Smooth muscle cell of the coronary artery (primary cell): ENCODE data around the gene CROCC. TPM values are rescaled to one million over a fixed set of nuclear protein-coding genes. Genes with fewer than 3 reads are reported as not detected.

Experiments used
- total RNA-seq: library from RNA; depleted of rRNA; stranded (reverse); fragments of >200 nt; gene quantifications from 2 replicates; pipeline ENCODE4 v1.2.3, GENCODE V29; 2014; ENCODE audit warnings: low replicate concordance

Gene CROCC, protein sequence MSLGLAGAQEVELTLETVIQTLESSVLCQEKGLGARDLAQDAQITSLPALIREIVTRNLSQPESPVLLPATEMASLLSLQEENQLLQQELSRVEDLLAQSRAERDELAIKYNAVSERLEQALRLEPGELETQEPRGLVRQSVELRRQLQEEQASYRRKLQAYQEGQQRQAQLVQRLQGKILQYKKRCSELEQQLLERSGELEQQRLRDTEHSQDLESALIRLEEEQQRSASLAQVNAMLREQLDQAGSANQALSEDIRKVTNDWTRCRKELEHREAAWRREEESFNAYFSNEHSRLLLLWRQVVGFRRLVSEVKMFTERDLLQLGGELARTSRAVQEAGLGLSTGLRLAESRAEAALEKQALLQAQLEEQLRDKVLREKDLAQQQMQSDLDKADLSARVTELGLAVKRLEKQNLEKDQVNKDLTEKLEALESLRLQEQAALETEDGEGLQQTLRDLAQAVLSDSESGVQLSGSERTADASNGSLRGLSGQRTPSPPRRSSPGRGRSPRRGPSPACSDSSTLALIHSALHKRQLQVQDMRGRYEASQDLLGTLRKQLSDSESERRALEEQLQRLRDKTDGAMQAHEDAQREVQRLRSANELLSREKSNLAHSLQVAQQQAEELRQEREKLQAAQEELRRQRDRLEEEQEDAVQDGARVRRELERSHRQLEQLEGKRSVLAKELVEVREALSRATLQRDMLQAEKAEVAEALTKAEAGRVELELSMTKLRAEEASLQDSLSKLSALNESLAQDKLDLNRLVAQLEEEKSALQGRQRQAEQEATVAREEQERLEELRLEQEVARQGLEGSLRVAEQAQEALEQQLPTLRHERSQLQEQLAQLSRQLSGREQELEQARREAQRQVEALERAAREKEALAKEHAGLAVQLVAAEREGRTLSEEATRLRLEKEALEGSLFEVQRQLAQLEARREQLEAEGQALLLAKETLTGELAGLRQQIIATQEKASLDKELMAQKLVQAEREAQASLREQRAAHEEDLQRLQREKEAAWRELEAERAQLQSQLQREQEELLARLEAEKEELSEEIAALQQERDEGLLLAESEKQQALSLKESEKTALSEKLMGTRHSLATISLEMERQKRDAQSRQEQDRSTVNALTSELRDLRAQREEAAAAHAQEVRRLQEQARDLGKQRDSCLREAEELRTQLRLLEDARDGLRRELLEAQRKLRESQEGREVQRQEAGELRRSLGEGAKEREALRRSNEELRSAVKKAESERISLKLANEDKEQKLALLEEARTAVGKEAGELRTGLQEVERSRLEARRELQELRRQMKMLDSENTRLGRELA (N-terminal part only)
- 18.5 and 18.9 TPM in 2 replicates for total RNA-seq

DNA sequence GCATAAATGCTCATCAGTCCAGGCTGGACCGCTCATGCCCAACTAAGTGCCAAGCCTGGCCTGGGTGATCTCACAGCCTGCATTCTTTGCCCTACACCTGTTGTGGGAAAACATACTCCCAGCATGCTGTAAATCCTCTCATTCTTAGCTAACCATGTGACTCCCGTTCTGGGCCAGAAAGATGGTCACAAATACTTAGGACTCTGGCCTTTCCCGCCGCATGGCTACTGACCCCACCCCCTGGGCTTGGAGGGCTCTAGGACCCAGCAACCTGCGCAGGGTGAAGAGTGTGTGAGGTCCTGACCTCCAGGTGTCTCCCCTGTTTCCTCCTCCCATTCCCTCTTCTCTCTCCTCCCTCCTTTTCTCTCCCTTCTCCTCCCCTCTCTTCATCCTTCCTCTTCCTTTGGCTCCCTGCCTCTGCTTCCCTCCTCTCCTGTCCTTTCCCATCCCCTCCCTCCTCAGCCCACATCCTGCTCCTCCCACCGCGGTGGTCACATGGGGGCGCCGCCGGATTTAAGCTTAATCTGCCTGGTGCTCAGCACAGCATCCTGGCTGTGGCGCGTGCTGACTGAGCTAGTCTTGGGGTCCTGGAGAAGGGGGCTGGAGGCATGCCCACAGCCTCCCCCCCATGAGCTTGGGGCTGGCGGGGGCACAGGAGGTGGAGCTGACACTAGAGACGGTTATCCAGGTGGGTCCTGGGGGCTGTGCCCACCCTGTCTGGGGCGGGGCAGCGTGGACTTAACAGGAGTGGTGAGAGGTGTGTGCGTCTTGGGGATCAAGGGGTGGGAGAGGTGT lies at the start of gene CROCC:
CROCC (plus strand) TSS at position 541 of the 795 bp plus-strand sequence; CDS start at position 629, 88 bp downstream.

DNA sequence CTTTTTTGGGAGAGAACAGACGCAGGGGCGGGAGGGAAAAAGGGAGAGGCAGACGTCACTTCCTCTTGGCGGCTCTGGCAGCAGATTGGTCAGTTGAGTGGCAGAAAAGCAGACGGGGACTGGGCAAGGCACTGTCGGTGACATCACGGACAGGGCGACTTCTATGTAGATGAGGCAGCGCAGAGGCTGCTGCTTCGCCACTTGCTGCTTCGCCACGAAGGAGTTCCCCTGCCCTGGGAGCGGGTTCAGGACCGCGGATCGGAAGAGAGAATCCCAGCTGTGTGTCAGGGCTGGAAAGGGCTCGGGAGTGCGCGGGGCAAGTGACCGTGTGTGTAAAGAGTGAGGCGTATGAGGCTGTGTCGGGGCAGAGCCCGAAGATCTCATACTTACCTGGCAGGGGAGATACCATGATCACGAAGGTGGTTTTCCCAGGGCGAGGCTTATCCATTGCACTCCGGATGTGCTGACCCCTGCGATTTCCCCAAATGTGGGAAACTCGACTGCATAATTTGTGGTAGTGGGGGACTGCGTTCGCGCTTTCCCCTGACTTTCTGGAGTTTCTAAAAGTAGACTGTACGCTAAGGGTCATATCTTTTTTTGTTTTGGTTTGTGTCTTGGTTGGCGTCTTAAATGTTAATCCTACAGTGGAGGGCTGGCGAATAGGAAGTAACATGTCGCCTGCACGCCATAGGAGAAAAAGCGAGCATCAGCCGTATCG lies 26.0 kb upstream of the CROCC start, which contains the start of gene RNU1-2:
RNU1-2 (plus strand) TSS at position 383 of the 718 bp plus-strand sequence.

DNA sequence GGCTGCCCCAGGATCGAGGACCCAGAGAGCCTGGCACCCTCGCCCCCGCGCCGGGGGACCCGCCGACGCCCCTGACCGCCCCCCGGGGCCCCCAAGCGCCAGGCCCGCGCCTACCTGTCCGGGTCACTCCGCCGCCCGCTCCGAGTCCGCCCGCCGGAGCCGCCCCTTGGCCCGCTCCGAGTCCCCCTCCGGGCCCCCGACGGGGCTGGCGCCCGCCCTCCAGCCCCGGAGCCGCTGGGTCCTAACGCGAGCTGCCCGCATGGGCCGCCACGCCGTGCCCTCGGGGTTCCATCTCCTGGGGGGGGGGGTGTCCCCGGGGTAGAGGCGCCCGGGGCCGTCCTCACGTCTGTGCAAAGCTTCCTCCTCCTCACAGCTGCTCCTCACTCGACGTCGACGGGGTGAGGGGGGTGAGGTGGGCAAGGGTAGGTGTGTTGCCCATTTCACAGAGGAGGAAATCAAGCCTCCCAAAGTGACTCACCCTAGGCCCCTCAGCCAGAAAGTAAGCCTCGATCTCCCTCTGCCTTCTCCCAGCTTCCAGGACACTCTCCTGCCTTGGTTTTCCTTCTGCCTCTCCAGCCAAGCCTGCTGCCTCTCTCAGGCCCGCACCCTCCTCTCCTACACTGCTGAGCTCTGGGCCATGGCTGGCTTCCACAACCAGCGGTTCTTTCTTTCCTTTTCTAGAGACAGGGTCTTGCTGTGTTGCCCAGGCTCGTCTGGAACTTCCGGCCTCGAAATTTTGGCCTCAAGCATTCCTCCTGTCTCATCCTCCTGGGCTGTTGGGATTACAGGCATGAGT lies 58.9 kb downstream of the CROCC start, which contains the start of gene MFAP2:
MFAP2 (minus strand) TSS at position 148 of the 796 bp plus-strand sequence. CDS start 2,347 bp downstream, outside the sequence.

DNA sequence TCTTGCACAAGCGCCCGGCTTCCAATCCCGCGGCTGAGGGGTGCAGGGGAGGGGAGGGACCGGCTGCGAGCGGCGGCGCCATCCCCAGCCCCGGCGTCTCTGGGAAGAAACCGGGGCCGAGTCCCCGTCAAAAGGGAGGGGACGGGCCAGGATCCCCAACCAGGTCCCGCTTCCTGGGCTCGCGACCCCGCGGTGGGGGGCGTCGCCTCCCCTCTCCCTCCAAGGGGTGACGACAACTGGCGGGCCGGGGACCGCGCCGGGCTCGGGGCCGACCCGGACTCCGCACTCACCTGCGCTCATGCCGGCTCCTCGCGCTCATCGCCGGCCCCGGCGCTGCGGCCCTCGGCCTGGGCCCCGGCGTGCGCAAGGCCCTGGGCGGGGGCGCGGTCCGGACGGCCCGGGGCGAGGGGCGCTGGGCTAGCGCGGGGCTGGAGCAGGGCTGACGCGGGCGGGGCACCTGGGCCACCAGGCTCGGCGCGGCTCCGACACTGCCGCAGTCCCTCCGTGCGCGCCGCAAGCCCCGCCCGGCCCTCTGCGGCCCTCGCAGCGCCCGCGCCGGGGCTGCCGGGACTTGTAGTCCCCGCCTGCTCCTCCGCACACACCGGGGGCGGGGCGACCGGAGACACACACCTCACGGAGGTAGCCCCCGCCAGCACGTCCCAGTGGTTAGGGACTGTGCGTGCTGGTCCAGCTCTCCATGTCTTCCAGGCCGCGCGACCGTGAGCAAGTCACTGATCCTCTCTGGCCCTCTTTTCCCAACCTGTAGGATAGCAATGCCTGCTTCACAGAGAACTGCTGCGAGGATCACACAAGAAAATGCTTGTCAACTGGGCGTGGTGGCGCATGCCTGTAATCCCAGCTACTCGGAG lies 89.9 kb downstream of the CROCC start, which contains the start of gene ATP13A2:
ATP13A2 (minus strand) TSS at position 490 of the 869 bp plus-strand sequence; CDS start at position 300, 190 bp downstream.

Other genes with a start within 250 kb of the CROCC start
- 2,564 and 3,022 TPM in 2 replicates for gene RNU1-4, start 181.4 kb upstream of the CROCC start, total RNA-seq
- gene RNU1-2, start 26.0 kb upstream of the CROCC start, total RNA-seq: 2,564 and 3,022 TPM in 2 replicates
- 25.4 and 79.5 TPM in 2 replicates for gene MFAP2, start 58.7 kb downstream of the CROCC start, total RNA-seq
- gene ATP13A2, start 90.0 kb downstream of the CROCC start, total RNA-seq: 11.1 and 62.0 TPM in 2 replicates
- gene SDHB, start 132.1 kb downstream of the CROCC start, total RNA-seq: 106 and 144 TPM in 2 replicates
- 0.12 and 0.60 TPM in 2 replicates for gene PADI2, start 197.5 kb downstream of the CROCC start, total RNA-seq